NCI-H1092 (cell line): ENCODE results near the gene DLGAP1.

ENCODE experiments used
- DNase-seq: peaks from one replicate; lab custom pipeline; 2025; lab: John Stamatoyannopoulos, UW

Gene DLGAP1

DNA sequence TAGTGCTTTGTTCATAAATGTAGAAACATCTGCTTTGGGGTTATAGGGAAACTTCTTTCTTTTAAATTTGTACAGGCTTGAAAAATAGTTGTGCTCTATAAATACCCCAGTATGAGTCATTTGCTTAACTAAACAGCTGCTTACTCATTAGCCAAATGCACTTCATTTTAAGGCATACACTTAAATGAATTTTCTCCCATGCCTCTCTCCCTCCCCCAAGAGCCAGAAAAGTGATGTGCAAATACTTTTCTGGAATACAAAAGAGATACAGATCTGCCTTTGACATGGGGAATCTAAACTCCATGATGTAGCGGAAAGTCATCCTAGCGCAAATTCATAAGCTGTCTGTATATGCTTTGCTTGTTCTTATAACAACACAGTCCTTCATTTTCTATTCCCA lies 469.4 kb downstream of the DLGAP1 start:
- no peak for DNase-seq

- no peak for DNase-seq
Measured at GRCh38 chr18:3985020-3985419, 470.1 kb downstream of the DLGAP1 start.

- no peak for DNase-seq
Measured at GRCh38 chr18:3984163-3984757, 470.8 kb downstream of the DLGAP1 start.

DNA sequence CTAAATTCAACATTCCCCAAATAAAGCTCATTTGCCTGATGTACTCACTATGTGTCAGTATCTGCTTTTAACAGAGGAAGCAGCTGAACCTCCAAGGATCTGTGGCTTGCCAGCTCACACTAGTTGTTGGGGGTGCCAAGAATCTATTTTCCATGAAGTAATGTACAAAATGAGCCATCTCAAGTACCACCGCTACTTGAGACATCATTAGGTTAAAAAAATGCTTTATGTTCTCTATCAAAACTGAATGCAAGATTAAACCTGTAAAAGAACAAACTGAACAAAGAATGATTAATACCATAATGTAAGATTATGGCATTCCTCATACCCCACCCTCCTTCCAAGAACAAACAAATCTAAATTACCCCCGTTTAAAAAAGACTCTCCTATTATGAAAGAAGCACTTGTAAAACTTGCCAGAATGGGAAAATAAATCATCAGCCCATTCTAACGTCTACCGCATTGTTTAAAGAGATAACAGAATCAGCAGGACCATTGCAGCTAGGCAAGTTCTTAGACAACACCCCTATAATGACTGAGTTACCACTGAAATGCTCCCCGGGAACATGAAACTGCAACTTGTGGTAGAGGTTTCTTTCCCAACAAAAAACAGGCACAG lies 471.6 kb downstream of the DLGAP1 start:
- no peak for DNase-seq

GRCh38 chr18:3982541-3982940 lies 472.6 kb downstream of the DLGAP1 start:
- DNase-seq, result no peak

DNA sequence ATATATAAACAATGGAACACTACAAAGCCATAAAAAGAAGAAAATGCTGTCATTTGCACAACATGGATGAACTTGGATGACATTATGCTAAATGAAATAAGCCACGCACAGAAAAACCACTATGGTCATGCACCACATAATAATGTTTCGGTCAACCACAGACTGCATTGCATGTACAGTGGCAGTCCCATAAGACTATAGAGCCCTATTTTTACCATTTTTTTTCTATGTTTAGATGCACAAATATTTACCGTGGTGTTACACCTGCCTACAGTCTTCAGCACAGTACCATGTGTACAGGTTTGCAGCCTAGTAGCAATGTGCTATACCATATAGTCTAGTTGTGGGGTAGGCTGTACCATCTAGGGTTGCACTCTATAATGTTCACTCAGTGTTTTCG lies 476.1 kb downstream of the DLGAP1 start:
- DNase-seq, result no peak

GRCh38 chr18:3973191-3973850 lies 481.8 kb downstream of the DLGAP1 start:
- no peak for DNase-seq

- no peak for DNase-seq
Measured at GRCh38 chr18:3972291-3972930, 482.7 kb downstream of the DLGAP1 start.

- no peak for DNase-seq
Measured at GRCh38 chr18:3970929-3971328, 484.2 kb downstream of the DLGAP1 start.

- DNase-seq, result no peak
Measured at GRCh38 chr18:3967359-3968180, 487.5 kb downstream of the DLGAP1 start.

GRCh38 chr18:3966642-3967358 lies 488.3 kb downstream of the DLGAP1 start:
- DNase-seq, result no peak

- no peak for DNase-seq
Measured at GRCh38 chr18:3966246-3966641, 488.9 kb downstream of the DLGAP1 start.

- DNase-seq, result no peak
Measured at GRCh38 chr18:3960977-3961376, 494.1 kb downstream of the DLGAP1 start.

GRCh38 chr18:3960142-3960541 lies 495.0 kb downstream of the DLGAP1 start:
- DNase-seq, result no peak

DNA sequence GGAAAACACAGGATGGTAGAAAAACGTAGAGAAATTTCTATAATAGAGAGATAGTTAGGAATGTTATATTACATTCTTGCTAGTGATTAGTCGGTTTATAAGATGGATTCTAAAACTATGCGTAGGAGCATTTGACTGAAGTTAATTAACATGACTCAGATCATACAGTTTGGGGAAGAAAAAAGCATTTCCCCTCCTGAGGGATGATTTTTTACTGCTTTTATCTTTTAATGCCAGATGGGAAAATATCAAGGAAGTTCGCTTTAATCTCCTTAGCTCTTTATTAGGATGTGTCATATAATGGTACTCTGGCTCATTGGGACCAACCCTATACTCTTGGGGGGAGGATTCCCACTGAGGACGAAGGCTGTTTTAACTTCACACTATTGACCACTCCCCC lies 503.1 kb downstream of the DLGAP1 start:
- no peak for DNase-seq

GRCh38 chr18:3950668-3951404 lies 504.3 kb downstream of the DLGAP1 start:
- no peak for DNase-seq

DNA sequence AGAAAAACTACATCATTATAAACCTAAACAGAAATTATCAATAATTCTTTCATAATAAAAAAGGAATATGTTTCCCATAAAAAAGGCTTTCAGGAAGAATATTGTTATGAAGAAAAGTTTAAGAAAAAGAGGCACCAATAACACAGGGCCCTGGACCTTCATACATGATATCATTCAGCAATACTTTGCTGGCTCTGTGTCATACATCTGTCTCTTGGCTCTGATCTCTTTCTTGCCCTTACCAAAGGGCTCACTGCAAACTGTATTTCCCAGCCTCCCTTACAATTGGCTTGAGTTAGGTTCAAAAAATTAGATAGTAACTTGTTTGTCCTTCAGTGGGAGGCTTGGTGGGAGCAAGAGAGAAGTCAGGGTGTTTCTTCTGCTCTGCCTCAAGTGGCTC lies 506.1 kb downstream of the DLGAP1 start:
- DNase-seq, result no peak

DNA sequence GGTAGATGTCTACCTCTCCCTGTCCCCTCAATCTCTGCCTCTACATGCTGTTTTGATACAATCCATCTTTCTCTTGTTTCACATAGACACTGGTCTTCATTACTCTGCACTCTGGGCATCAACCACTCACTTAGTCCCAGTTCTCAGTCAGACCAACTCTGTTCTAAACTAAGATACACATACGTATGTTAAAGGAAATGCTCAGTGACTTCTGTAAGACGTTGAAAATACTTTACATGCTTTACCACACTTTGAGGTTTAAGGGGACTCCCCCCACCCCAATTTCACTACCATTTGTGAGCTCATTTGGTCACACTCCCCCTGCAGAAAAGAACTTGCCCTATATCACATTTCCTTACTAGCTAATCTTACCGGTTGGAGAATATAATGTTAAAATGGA lies 507.7 kb downstream of the DLGAP1 start:
- DNase-seq, result no peak

DNA sequence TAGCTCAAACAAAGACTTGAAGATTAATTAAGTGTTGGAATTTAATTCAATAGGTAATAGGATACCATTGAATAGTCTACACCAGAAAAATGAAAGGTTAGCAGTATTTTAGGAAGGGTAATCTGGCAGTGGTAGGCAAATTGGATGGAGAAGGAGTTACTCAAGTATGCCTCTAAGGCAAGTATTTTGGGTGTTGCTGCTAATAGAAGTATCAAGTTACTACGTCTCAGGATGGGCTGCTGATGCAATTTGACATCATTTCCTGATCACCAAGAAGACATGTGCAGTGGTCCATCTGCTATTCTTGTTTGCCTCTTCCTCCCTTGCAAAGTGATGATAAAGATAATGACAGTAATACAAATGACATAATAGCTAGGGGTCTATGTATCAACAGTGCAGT lies 519.8 kb downstream of the DLGAP1 start:
- DNase-seq, result no peak

GRCh38 chr18:3932276-3932675 lies 522.8 kb downstream of the DLGAP1 start:
- no peak for DNase-seq

- DNase-seq, result no peak
Measured at GRCh38 chr18:3931542-3932112, 523.5 kb downstream of the DLGAP1 start.
